ENCODE measurements around the gene ACADM.

DNA sequence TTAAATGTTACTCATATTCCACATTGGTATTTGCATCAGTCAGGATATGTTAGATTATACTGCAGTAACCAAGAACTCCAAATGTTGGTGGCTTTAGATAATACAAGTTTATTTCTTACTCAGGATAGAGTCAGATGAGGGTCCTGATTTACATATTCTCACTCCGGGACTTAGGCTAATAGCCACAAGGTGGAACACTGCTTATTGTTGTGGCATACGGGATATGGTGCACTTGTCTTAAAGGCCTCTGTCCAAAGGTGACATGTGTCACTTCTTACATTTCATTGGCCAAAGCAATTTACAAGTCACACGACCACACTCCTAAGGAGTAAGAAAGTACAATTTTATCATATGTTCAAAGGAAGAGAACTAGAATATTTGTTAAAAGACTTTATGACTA is 28.5 kb upstream of the ACADM start:
- TF ChIP-seq POLR2AphosphoS5 (IDR thresholded peaks at IDR 0.05; ENCODE audit: borderline replicate concordance, low read depth, low read length): no peak
- no peak for TF ChIP-seq FOXP2 (optimal IDR thresholded peaks at IDR 0.05; ENCODE audit: control extremely low read depth, extremely low read length, insufficient read depth)

All from SK-N-MC (cell line).